HepG2 (cell line): ENCODE data around the gene MOXD1. TPM values are rescaled to one million over a fixed set of nuclear protein-coding genes. Genes with fewer than 3 reads are reported as not detected.
A peak's percentile ranks its signal among the peaks of the same experiment; 100 is the strongest.

Source experiments
- ATAC-seq: fragments of 200-7000 bp; cut with Tn5 transposase; 3 replicates; pipeline ENCODE4 v1.9.1; 2020; ENCODE audit warnings: mild to moderate bottlenecking, moderate library complexity
- BruUV-seq: library from RNA; stranded (reverse); fragments of 400-500 nt; replicated peaks from 2 replicates; lab custom pipeline; 2021; lab: Mats Ljungman, UMichigan
- CTCF ChIA-PET: fragments of 300-600 bp; formaldehyde crosslinking; extraction: SDS; loops from one replicate; lab custom pipeline; 2021; ENCODE audit warnings: low total read pairs, inconsistent platforms, low intra/inter-chr PET ratio; lab: Yijun Ruan, JAX
- POLR2A ChIA-PET: fragments of 350-600 bp; sonication (Branson Sonifier 250); formaldehyde crosslinking; loops from one replicate; lab custom pipeline; 2020; ENCODE audit warnings: antibody characterized with exemption, inconsistent platforms; lab: Yijun Ruan, JAX
- DNase-seq: peaks from one replicate; pipeline ENCODE4 v3.0.0-alpha.2; 2015; ENCODE audit warnings: low spot score
- FAIRE-seq: peaks from 3 replicates; lab custom pipeline; 2011; peaks lifted over from hg19 to GRCh38; lab: Jason Lieb, UNC
- H2AFZ ChIP-seq: one replicate; pipeline ENCODE4 v1.6.1; 2011; ENCODE audit warnings: low read length, inconsistent platforms
- H3K27ac ChIP-seq: fragments of 300-600 bp; 3 replicates; pipeline ENCODE4 v1.8.0; 2011; ENCODE audit warnings: mixed run types, mild to moderate bottlenecking, mixed read lengths, low read length, inconsistent platforms; ENCODE audit not compliant: insufficient read depth; ENCODE audit errors: extremely low read length
- H3K27me3 ChIP-seq, 2 experiments: fragments of 200-600 bp in 1 of 2; 2 replicates in 1 of 2; 3 replicates in 1 of 2; pipeline versions ENCODE4 v1.6.0 to v1.8.0; 2011; ENCODE audit warnings: low read length in 2 of 2, mild to moderate bottlenecking in 2 of 2, moderate library complexity in 2 of 2, inconsistent platforms in 1 of 2; ENCODE audit not compliant: insufficient read depth in 2 of 2, control insufficient read depth in 1 of 2
- H3K36me3 ChIP-seq, 2 experiments: fragments of 200-600 bp in 1 of 2; replicated peaks in 1 of 2; 2 replicates in 1 of 2; 3 replicates in 1 of 2; pipeline versions ENCODE4 v1.5.1 to v1.8.0; 2011; ENCODE audit warnings: low read length in 2 of 2, inconsistent platforms in 1 of 2; ENCODE audit not compliant: insufficient read depth in 2 of 2, control insufficient read depth in 1 of 2
- H3K4me1 ChIP-seq: 2 replicates; pipeline ENCODE4 v1.5.1; 2012; ENCODE audit warnings: low read length, inconsistent platforms; ENCODE audit not compliant: insufficient read depth
- H3K4me2 ChIP-seq: 2 replicates; pipeline ENCODE4 v1.6.0; 2011; ENCODE audit warnings: low read depth, low read length, inconsistent platforms
- H3K4me3 ChIP-seq, 3 experiments: fragments of 200-600 bp in 1 of 3; sonication (generic), shearing (Covaris generic) in 1 of 3; replicated peaks in 1 of 3; 2 replicates each; pipeline ENCODE4 v1.5.1; 2011 to 2016; ENCODE audit warnings: low read length in 3 of 3, inconsistent platforms in 2 of 3, low read depth in 2 of 3, mild to moderate bottlenecking in 2 of 3, control low read depth in 1 of 3, mixed read lengths in 1 of 3; ENCODE audit not compliant: insufficient read depth in 1 of 3
- H3K79me2 ChIP-seq: one replicate; pipeline ENCODE4 v1.6.1; 2011; ENCODE audit warnings: low read length, inconsistent platforms; ENCODE audit not compliant: insufficient read depth
- H3K9ac ChIP-seq: 2 replicates; pipeline ENCODE4 v1.6.0; 2011; ENCODE audit warnings: mild to moderate bottlenecking, low read depth, low read length, inconsistent platforms; ENCODE audit not compliant: insufficient read depth
- H3K9me3 ChIP-seq: 2 replicates; pipeline ENCODE4 v1.5.1; 2012; ENCODE audit warnings: mild to moderate bottlenecking, low read length
- H4K20me1 ChIP-seq: 2 replicates; pipeline ENCODE4 v1.6.0; 2011; ENCODE audit warnings: inconsistent platforms, mild to moderate bottlenecking, low read length, moderate library complexity; ENCODE audit not compliant: insufficient read depth
- ARHGAP35 ChIP-seq: sonication (generic); formaldehyde crosslinking; IDR thresholded peaks from 2 replicates; pipeline ENCODE4 v1.9.0; 2022; ENCODE audit warnings: mild to moderate bottlenecking, inconsistent platforms, moderate library complexity, missing genetic modification reagents, borderline replicate concordance
- CTCF ChIP-seq: sonication (generic); formaldehyde crosslinking; IDR thresholded peaks from 2 replicates; pipeline ENCODE4 v1.5.0; 2020; ENCODE audit warnings: mild to moderate bottlenecking, missing genetic modification reagents, moderate library complexity
- GLI4 ChIP-seq: sonication (generic); formaldehyde crosslinking; IDR thresholded peaks from 2 replicates; pipeline ENCODE4 v1.5.1; 2020; ENCODE audit warnings: missing genetic modification reagents, mild to moderate bottlenecking, moderate library complexity, borderline replicate concordance
- HOXA3 ChIP-seq: sonication (generic); formaldehyde crosslinking; IDR thresholded peaks from 2 replicates; pipeline ENCODE4 v1.5.0; 2020; ENCODE audit warnings: missing genetic modification reagents
- RAD21 ChIP-seq: fragments of 450-650 bp; formaldehyde crosslinking; IDR thresholded peaks from 2 replicates; pipeline ENCODE4 v1.5.0; 2020; ENCODE audit warnings: mild to moderate bottlenecking
- RFX5 ChIP-seq: IDR thresholded peaks from 2 replicates; pipeline ENCODE4 v1.6.1; 2011; ENCODE audit warnings: low read depth, low read length, improper control_type of control experiment
- RFXAP ChIP-seq: sonication (generic); formaldehyde crosslinking; IDR thresholded peaks from 2 replicates; pipeline ENCODE4 v1.4.0; 2020; ENCODE audit warnings: missing genetic modification reagents, borderline replicate concordance
- SETDB1 ChIP-seq: sonication (generic); formaldehyde crosslinking; IDR thresholded peaks from 2 replicates; pipeline ENCODE4 v1.5.1; 2020; ENCODE audit warnings: missing genetic modification reagents, mild to moderate bottlenecking, borderline replicate concordance
- SMC3 ChIP-seq: IDR thresholded peaks from 2 replicates; pipeline ENCODE4 v1.6.1; 2011; ENCODE audit warnings: low read length, improper control_type of control experiment
- SRY ChIP-seq: sonication (generic); formaldehyde crosslinking; IDR thresholded peaks from 2 replicates; pipeline ENCODE4 v1.8.0; 2022; ENCODE audit warnings: mild to moderate bottlenecking, missing genetic modification reagents
- STAG1 ChIP-seq: sonication (generic); formaldehyde crosslinking; IDR thresholded peaks from 2 replicates; pipeline ENCODE4 v1.4.0; 2020; ENCODE audit warnings: missing genetic modification reagents
- in situ Hi-C: cut with HindIII; loops from 2 replicates; pipeline ENCODE4 v1.10.0; 2017; ENCODE audit warnings: low pct_unique_long_range_greater_than_20kb; ENCODE audit not compliant: extremely low pct_ligation_motif_present
- intact Hi-C: fragments of 100-400 bp; cut with micrococcal nuclease; formaldehyde crosslinking; loops from one replicate; pipeline ENCODE4 v1.10.0; 2022; ENCODE audit not compliant: unreplicated experiment
- polyA plus RNA-seq, 8 experiments: library from polyadenylated mRNA; depleted of rRNA in 3 of 8; stranded (reverse) in 7 of 8; unstranded in 1 of 8; fragments of >200 nt; fragmentation: Illumina TruSeq in 4 of 8; extraction: Trizol in 4 of 8; gene quantifications; 2 replicates each; pipeline versions ENCODE4 v1.2.1 to v1.2.3, GENCODE V29; 2011 to 2016; ENCODE audit warnings: low read depth in 4 of 8, missing spikeins in 1 of 8, mixed read lengths in 1 of 8; ENCODE audit not compliant: insufficient read depth in 1 of 8
- total RNA-seq, 5 experiments: library from RNA; depleted of rRNA; stranded (reverse); fragments of >200 nt; fragmentation: Illumina TruSeq; extraction: Trizol; gene quantifications; 2 replicates each; pipeline ENCODE4 v1.2.3, GENCODE V29; 2016; ENCODE audit warnings: low read depth in 1 of 5
- TF ChIP-seq, protein P1 (sequence below): sonication (generic); formaldehyde crosslinking; IDR thresholded peaks from 2 replicates; pipeline ENCODE4 v1.4.0; 2020; ENCODE audit warnings: missing genetic modification reagents, borderline replicate concordance
- TF ChIP-seq, protein P2 (sequence below): sonication (generic); formaldehyde crosslinking; IDR thresholded peaks from 2 replicates; pipeline ENCODE4 v1.5.0; 2020; ENCODE audit warnings: mild to moderate bottlenecking, missing genetic modification reagents

The MOXD1 gene
- total and polyA plus RNA-seq, 2 of the 13 experiments (the other 11 are each of a cell fraction or from before 2014, with no cell fraction given): 0.03 TPM; not detected in 1

- TF ChIP-seq CTCF (peak; percentile 82), STAG1 (CRISPR knock-in tag) (peak; percentile 89)
Measured at GRCh38 chr6:132300323-132300949, 100.8 kb downstream of the MOXD1 start (continued).

DNA sequence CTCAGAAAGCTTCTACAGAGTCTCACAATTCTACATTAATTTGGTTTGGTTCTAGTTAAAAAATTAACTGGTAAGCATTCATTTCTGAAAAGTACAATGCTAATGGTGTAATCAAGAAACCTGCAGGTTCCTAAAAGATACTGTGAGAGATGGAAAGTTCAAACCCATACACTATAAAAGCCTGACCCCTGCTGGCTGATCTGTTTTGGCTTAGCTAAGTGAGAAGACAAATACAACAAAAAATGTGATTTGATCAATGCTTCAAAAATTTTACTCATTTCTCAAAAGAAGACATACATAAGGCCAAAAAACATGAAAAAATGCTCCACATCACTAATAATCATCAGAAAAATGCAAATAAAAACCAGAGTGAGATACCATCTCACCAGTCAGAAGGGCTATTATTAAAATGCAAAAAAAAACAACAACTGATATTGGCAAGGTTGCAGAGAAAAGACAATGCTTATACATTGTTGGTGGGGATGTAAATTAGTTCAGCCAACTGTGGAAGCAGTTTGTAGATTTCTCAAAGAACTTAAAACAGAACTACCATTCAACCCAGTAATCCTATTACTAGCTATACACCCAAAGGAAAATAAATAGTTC, 102.8 kb downstream of the MOXD1 start:
- in situ Hi-C loops: loop anchor here (5.0 kb wide), 1 partner anchor 381 kb away; no protein-coding TSS in a partner anchor
- H2AFZ ChIP-seq: no peak overlapping the region
- H3K27me3 ChIP-seq: no peaks in the 10 kb centered on the region; a peak in 1 of 5 replicates
- ChIA-PET CTCF (interaction anchor here (1.0 to 4.9 kb wide), 6 partner anchors 16 to 383 kb away, joined by 4 to 88 read pairs (median 12); no protein-coding TSS in a partner anchor), POLR2A (no interaction called here)
- ATAC-seq (peak; percentile 78), FAIRE-seq (no peak), DNase-seq (peak; percentile 58)
- H3K4me3 ChIP-seq: no peak overlapping the region
- no peak overlapping the region for H3K27ac ChIP-seq
- no TSS peak for BruUV-seq
- no peaks in the 10 kb centered on the region for H4K20me1 ChIP-seq
- intact Hi-C loops: loop anchor here (1.0 kb wide), 3 partner anchors 19 to 383 kb away; no protein-coding TSS in a partner anchor
- no peaks in the 10 kb centered on the region for H3K36me3 ChIP-seq
- no peaks in the 10 kb centered on the region for H3K79me2 ChIP-seq
- H3K4me2 ChIP-seq: no peak overlapping the region
- H3K9me3 ChIP-seq: no peaks in the 10 kb centered on the region
- H3K9ac ChIP-seq: no peak overlapping the region
- H3K4me1 ChIP-seq: no peaks in the 10 kb centered on the region
- TF ChIP-seq GLI4 (CRISPR knock-in tag) (no peak), RFX5 (no peak), SETDB1 (CRISPR knock-in tag) (no peak), CTCF (peak; percentile 72), HOXA3 (CRISPR knock-in tag) (no peak), ARHGAP35 (no peak), RAD21 (CRISPR knock-in tag) (peak; percentile 34; the same call in 1 of the 2 replicates), SMC3 (peak; percentile 79), STAG1 (CRISPR knock-in tag) (peak; percentile 69), RFXAP (CRISPR knock-in tag) (no peak), SRY (CRISPR knock-in tag) (no peak)
- TF ChIP-seq, protein P1, sequence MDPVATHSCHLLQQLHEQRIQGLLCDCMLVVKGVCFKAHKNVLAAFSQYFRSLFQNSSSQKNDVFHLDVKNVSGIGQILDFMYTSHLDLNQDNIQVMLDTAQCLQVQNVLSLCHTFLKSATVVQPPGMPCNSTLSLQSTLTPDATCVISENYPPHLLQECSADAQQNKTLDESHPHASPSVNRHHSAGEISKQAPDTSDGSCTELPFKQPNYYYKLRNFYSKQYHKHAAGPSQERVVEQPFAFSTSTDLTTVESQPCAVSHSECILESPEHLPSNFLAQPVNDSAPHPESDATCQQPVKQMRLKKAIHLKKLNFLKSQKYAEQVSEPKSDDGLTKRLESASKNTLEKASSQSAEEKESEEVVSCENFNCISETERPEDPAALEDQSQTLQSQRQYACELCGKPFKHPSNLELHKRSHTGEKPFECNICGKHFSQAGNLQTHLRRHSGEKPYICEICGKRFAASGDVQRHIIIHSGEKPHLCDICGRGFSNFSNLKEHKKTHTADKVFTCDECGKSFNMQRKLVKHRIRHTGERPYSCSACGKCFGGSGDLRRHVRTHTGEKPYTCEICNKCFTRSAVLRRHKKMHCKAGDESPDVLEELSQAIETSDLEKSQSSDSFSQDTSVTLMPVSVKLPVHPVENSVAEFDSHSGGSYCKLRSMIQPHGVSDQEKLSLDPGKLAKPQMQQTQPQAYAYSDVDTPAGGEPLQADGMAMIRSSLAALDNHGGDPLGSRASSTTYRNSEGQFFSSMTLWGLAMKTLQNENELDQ (CRISPR knock-in tag): no peak
- TF ChIP-seq, protein P2, sequence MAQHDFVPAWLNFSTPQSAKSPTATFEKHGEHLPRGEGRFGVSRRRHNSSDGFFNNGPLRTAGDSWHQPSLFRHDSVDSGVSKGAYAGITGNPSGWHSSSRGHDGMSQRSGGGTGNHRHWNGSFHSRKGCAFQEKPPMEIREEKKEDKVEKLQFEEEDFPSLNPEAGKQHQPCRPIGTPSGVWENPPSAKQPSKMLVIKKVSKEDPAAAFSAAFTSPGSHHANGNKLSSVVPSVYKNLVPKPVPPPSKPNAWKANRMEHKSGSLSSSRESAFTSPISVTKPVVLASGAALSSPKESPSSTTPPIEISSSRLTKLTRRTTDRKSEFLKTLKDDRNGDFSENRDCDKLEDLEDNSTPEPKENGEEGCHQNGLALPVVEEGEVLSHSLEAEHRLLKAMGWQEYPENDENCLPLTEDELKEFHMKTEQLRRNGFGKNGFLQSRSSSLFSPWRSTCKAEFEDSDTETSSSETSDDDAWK (CRISPR knock-in tag): no peak
